HG02852 (cell line): ENCODE data around the gene MYCBPAP.
"Not testable (repeated sequence)": the region's sequence is repeated elsewhere in the genome, so short reads cannot be mapped to it uniquely, and the experiment has no call there.

Source experiments
- ATAC-seq: cut with Tn5 transposase; IDR thresholded peaks from one replicate; pipeline ENCODE4 v1.9.1; 2021; ENCODE audit warnings: mild to moderate bottlenecking, moderate library complexity; ENCODE audit not compliant: unreplicated experiment

Gene MYCBPAP

DNA sequence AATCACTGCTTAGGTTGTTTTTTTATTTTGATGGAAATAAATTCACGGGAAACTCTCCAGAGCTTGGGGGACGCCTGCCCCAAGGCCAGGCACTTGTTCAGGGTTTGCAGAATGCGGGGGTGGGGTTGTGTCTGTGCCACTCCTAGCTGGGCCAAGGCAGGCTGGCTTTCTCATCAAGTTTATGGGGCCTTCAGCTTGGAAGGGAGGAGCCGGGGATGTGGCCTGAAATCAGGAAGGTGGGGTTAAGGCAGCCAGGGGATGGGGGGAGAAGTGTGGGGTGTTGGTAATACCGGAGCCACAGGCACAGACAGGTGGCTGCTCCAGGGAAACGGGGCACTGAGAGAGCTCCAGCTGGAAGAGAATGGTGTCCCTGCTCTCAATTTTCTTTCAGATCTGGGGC, 37.8 kb upstream of the MYCBPAP start:
- ATAC-seq = no peak

DNA sequence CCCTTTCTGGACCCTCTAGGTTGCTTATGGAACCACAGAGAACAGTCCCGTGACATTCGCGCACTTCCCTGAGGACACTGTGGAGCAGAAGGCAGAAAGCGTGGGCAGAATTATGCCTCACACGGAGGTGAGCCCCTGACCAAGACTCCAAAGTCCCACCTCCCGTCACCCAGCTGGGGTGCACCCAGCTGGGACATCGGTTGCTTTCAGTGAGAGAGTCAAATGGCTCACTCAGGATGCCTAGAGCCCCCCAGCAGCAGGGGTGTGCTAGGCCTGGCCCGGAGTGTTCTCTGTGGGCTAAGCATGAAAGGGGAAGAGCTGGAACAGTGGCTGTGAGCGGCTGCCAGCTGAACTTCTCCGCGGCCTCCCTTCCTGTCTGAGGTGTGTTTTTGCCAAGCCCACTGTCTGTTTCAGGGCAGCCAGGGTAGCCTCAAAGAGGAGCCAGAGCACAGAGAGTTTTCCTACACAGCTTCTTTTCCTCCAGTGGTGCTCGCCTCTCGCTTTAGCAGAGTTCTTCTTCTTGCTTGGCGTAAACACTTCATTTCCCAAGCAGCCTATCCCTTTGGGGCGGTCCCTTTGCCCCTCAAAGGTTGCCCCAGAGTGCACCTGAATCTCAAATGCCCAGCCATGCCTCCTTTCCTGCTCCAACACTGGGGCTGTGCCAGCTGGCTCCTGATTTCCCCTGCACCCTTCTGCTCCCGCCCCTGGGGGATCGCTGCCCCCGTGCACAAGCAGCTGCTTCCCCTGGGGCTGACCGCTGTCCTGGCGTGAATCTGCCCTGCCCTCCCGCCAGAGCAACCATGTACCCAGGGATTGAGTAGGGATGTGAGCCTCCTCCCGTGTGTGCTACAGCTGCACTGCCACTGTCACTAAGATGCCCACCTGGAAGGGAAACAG, 37.0 kb upstream of the MYCBPAP start:
- ATAC-seq = no peak

DNA sequence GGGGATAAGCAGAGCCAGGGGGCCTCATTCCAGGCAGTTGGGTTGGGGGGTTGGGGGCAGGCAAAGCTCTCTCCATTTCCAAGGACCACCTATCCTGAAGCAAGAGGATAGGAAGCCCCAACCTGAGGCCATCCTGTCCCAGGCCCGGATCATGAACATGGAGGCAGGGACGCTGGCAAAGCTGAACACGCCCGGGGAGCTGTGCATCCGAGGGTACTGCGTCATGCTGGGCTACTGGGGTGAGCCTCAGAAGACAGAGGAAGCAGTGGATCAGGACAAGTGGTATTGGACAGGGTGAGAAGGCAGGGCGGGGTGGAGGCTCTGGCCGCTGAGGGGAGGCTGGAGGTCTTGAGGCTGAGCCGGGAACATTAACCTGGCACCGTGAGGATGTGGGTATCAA, 36.0 kb upstream of the MYCBPAP start:
- ATAC-seq = no peak

DNA sequence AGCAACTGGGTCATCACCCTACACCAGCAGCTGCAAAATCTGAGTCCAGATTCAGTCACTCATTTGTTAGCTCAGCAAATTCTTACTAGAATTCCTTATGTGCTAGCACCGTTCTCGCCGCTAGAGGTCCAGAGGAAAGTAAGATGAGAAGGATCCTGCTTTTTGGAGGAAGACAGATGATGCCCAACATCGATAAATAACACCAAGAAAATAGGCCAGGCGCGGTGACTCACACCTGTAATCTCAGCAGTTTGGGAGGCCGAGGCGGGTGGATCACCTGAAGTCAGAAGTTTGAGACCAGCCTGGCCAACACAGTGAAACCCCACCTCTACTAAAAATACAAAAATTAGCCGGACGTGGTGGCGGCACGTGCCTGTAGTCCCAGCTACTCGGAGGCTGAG, 35.5 kb upstream of the MYCBPAP start:
- not testable (repeated sequence) for ATAC-seq

DNA sequence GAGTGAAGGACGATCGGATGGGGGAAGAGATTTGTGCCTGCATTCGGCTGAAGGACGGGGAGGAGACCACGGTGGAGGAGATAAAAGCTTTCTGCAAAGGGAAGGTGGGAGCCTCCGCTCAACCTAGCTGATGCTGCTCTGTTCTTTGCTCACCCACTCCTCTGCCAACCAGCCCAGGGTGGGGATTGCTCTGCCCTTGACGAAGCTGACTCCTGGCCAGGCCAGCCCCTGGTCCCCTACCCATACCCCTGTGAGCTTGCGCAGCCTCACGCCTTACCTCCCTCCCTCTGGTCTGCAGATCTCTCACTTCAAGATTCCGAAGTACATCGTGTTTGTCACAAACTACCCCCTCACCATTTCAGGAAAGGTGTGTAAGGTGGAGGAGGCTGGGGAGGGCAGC, 34.3 kb upstream of the MYCBPAP start:
- no peak for ATAC-seq

DNA sequence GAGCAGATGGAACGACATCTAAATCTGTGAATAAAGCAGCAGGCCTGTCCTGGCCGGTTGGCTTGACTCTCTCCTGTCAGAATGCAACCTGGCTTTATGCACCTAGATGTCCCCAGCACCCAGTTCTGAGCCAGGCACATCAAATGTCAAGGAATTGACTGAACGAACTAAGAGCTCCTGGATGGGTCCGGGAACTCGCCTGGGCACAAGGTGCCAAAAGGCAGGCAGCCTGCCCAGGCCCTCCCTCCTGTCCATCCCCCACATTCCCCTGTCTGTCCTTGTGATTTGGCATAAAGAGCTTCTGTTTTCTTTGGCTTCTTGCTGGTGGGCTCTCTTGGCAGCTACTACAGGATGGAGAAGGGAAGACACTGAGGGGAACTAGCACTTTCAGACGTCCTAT, 33.7 kb upstream of the MYCBPAP start:
- no peak for ATAC-seq

DNA sequence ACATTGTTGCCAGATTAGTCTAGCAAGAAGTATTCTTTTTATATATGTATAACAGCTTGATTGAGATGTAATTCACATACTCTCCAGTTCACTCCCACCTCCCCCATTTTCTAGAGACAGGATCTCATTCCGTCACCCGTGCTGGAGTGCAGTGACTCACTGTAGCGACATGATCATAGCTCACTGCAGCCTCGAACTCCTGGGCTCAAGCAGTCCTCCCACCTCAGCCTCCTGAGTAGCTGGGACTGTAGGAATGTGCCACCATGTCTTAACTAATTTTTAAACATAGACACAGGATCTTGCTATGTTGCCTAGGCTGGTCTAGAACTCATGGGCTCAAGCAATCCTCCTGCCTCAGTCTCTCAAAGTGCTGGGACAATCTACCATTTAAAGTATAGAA, 32.9 kb upstream of the MYCBPAP start:
- no peak for ATAC-seq

DNA sequence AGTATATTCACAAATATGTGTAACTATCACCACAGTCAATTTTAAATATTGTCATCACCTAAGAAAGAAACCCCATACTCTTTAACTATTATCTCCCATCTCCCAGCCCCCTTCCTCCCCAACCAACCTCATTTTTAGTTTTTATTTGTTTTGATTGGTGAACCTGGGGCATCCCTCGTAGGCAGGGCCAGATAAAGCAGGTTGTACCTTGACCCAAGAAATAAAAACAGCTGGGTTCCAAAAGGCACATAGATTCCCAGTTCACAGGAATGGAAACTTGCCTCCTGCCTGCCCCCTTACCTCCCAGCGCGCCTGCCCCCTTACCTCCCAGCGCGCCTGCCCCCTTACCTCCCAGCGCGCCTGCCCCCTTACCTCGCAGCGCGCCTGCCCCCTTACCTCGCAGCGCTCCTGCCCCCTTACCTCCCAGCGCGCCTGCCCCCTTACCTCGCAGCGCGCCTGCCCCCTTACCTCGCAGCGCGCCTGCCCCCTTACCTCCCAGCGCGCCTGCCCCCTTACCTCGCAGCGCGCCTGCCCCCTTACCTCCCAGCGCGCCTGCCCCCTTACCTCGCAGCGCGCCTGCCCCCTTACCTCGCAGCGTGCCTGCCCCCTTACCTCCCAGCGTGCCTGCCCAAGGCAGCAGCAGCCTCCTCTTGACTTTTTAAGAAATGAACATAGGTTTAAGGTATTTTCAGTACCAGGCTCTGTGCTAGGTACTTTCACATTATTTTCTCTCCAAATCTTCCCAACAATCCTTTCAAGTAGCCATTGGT, 32.3 kb upstream of the MYCBPAP start:
- ATAC-seq = not testable (repeated sequence)

DNA sequence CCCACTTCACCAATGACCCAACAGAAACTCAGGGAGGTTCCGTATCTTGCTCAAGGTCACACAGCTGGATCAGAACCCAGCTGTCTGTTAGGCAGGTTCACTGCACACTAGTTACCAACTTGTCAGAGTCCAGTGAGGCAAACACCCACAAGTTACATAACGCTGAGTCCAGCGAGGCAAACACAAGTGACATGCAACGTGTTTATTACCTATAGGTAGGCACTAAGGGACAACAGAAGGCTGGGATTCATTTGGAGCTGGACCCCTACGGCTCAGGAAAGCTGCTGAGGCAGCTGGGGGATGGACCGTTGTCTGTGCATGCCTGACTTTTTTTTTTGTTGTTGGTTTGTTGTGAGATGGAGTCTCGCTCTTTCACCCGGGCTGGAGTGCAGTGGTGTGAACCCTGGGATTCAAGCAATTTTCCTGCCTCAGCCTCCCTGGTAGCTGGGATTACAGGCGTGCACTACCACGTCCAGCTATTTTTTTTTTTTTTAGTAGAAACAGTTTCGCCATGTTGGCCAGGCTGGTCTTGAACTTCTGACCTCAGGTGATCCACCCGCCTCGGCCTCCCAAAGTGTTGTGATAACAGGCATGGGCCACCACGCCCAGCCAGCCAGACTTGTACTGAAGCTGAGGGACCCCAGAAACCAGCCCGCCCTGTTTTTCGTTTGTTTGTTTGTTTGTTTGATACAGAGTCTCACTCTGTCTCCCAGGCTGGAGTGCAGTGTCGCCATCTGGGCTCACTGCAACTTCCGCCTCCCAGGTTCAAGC, 31.5 kb upstream of the MYCBPAP start:
- no peak for ATAC-seq

DNA sequence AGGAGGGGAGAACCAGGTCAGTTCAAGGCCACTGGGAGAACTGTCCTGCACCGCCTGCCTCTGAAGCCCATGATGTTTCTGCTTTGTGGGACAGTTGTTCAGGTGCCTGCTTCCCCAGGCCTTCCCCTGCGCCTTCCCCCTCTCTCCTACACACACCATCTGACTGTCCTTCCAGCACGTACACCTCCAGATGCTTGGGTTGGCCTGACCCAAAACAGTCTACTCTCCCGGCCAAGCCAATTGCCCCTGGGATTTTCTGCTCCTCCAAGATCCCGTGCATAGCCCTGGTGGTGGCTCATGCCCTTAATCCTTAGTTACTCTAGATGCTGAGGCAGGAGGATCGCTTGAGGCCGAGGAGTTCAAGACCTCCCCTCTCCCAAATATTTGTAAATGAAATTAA, 30.3 kb upstream of the MYCBPAP start:
- no peak for ATAC-seq

DNA sequence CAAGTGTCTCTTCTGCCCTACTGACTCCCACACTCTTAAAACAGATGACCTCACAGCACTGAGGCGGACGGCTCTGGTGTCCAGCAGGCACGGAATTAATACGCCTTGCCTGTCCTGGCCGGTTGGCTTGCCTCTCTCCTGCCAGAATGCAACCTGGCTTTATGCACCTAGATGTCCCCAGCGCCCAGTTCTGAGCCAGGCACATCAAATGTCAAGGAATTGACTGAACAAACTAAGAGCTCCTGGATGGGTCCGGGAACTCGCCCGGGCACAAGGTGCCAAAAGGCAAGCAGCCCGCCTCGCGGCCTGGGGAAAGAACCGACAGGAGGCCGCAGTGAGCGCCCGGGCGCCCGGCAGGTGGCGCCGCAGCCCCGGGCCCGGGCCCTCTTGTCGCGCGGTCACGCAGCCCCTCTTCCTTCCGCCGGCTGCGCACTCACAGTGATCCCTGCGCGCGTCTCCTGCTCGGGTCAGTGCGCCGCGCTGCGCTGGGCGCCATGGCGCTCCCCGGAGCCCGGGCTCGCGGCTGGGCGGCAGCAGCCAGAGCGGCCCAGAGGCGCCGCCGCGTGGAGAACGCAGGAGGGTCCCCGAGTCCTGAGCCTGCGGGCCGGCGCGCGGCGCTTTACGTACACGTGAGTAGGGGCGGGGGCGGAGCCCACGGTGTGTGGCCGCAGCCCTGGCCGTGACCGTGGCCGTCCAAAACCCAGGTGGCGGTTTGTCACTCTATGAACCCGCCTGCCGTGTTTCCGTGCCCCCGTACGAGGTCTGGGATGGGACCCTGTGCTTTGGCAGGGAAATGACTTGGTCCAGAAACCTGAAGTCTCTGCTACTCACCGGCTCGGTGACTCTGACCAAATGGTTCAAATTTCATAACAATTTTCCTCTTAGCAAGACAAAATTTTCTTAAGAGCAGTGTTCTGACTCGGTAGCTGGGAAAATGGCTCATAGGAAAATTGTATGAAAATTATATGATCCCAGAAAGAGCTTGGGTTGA, 29.6 kb upstream of the MYCBPAP start, which contains the start of gene RSAD1:
RSAD1 (plus strand) TSS at position 470 of the 991 bp plus-strand sequence; CDS start at position 495, 25 bp downstream.
- ATAC-seq = peak; percentile 89

DNA sequence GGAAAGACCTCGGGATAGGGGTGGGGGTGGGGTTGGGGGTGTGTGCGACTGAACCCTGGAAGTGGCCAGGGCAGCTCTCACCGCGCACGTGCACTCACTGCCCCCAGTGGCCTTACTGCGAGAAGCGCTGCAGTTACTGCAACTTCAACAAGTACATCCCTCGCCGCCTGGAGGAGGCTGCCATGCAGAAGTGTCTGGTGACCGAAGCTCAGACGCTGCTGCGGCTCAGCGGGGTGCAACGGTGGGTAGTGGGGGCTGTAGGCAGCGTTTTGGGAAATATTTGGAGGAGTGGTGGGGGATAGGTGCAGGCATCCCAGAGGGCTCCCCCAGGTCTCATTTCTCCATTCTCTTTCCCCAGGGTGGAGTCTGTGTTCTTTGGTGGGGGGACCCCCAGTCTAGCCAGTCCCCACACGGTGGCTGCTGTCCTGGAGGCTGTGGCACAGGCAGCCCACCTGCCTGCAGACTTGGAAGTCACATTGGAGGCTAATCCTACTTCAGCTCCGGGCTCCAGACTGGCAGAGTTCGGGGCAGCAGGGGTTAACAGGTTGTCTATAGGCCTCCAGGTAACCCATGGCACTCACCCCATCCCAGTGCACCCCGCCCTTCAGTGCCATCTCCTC, 28.6 kb upstream of the MYCBPAP start:
- no peak for ATAC-seq

DNA sequence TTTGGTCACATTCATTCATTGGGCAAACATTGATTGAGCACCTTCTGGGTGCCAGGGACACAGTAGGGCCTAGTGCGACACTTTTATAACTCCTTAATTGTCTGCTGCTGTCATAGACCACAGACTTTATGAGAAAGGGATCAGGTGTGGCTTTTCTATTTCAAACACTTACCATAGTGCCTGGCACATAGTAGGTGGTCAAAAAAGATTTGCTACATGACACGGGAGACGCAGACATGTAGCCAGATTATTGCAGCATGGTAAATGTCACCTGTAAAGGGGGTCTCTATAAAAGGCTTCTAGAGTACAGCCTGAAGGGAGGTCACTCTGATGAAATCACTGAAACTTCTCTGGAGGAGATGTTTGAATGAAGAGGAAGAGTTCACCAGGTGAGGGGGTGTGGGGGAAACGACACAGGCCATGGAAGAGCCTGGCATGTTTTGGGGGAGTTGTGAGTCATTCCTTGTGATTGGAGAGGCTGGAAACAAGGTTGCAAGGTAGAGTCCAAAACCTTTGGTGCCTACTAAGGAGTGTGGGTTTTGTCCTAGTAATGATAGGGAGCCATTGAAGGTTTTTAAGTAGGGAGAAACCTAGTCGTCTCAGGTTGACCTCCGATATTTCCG, 28.0 kb upstream of the MYCBPAP start:
- no peak for ATAC-seq

DNA sequence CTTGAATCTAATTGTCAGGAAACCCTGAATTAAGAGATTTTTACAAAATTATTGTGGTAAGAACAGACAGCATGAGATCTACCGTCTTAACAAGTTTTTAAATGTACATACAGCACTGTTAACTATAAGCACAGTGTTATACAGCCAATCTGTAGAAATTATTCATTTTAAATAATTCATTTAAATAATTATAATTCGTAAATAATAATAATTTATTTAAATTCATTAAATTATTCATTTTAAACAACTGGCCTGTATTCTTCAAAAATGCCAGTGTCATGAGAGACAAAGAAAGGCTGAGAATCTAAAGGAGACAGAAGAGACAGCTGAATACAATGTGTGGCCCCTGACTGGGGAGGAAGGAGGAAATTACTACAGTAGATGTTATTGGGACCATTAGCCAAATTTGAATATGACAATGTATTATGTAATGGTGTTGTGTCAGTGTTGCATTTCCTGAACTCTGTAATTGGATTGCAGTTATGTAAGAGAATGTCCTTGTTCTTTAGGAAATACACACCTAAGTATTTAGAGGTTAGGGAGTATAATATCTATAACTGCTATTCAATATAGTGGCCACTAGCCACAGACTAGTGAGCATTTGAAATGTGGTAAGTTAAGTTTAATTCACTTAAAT, 27.3 kb upstream of the MYCBPAP start:
- ATAC-seq = no peak

DNA sequence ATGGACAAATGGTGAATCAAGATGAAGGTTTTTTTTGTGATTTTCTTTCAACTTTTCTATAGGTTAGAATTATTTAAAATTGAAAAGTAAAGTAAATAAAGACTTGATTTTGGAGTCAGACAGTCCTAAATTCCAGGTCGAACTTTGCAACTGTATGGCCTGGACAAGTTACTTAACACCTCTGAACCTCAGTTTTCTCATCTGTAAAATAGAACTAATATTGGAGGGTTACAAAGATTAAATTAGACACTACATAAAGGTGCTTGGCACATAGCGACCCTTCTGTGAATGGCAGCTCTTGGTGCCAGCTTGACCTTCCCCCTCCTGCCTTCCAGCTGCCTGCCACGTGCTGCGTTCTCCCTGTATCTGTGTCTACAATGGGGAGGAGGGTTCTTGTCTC, 26.6 kb upstream of the MYCBPAP start:
- no peak for ATAC-seq

DNA sequence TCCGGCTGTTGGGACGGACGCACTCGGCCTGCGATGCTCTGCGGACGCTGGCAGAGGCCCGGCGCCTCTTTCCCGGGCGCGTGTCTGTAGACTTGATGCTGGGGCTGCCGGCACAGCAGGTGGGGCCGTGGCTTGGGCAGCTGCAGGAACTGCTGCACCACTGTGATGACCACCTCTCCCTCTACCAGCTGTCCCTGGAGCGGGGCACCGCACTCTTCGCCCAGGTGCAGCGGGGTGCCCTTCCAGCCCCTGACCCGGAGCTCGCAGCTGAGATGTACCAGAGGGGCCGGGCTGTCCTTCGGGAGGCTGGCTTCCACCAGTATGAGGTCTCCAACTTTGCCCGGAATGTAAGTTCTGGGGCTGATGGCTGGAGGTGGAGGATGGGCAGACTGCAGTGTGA, 26.1 kb upstream of the MYCBPAP start:
- ATAC-seq = no peak

DNA sequence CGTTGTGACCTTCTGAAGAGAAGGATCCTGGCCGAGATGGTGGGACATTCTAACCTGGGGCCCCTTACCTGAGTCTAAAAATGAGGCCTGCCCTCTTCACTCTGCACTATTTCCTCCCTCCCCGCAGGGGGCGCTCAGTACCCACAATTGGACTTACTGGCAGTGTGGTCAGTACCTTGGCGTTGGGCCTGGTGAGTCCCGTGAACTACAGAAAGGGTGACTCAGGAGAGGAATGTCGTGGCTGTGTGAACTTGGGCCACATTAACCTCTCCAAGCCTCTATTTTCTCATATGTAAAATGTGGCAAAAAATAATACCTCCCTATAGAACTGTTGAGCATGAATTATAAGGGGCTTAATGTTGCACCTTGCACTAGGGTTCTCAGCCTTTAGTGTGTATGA, 25.7 kb upstream of the MYCBPAP start:
- no peak for ATAC-seq

DNA sequence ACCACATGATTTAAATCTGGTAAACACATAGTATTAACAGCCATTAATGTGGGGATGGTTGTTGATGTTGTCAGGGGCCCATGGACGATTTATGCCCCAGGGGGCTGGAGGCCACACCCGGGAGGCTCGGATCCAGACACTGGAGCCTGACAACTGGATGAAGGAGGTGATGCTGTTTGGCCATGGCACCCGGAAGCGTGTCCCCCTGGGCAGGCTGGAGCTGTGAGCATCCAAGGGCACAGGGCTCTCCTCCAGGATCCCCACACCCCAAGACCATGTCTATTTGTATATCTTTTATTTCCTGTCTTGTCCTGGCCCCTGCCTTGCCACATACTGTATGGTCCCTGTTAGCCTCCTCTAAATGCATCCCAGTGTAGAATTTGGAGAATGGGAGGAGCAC, 25.0 kb upstream of the MYCBPAP start:
- ATAC-seq = no peak
